GM06990 (cell line): Measurements from ENCODE around the gene HOXA3.

Experiments
- DNase-seq: peaks from one replicate; pipeline ENCODE4 v3.0.0-alpha.2; 2011; ENCODE audit not compliant: insufficient read length; ENCODE audit errors: extremely low read depth
- H3K27me3 ChIP-seq: replicated peaks from 2 replicates; pipeline ENCODE4 v1.6.0; 2011; ENCODE audit warnings: low read length; ENCODE audit not compliant: control insufficient read depth, insufficient read depth
- H3K36me3 ChIP-seq: 2 replicates; pipeline ENCODE4 v1.5.1; 2011; ENCODE audit warnings: low read length; ENCODE audit not compliant: control insufficient read depth, insufficient read depth
- H3K4me3 ChIP-seq: replicated peaks from 2 replicates; pipeline ENCODE4 v1.5.1; 2011; ENCODE audit warnings: low read depth, mild to moderate bottlenecking, control low read depth, low read length
- TF ChIP-seq, protein P1 (sequence below): IDR thresholded peaks from 2 replicates; pipeline ENCODE4 v1.5.1; 2011; ENCODE audit warnings: low read length, control low read depth, mild to moderate bottlenecking, inconsistent platforms; ENCODE audit not compliant: insufficient read depth, poor library complexity, severe bottlenecking

HOXA3 gene

DNA sequence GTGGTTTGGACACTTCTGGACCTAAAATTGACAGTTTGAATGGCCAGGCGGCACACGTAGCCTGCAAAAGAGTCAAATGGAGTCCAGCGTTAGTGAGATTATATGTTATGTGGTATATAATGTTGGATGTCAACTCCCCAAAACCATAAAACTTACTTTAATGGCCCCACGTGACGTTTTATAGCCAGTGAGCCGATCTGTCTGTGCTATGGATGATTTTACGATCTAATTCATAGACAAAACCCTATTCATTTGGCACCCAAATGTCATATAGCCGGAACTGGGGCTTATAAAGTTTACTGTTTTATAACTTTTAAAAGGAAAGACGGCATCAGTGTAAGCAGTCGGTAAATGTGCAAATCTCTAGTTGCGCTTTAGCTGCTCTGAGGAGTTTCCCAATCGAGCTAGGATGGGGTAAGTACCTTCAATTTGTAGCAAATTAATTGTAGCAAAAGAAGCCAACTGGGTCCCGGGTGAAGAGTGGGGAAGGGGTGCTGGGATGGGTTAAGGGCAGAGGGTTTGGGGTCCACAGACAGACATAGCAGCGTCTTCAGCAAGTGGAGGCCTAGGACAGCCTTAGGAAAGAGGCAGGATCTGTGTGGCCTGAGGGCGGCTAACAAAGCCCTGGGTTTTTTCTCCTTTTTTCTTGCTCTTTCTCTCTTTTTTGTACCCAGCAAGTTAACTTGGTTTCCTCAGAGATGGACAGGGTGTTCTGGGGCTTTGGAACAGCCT, 12.1 kb downstream of the HOXA3 start:
- Histone ChIP-seq H3K4me3 (no peak overlapping the region), H3K27me3 (no peaks in the 10 kb centered on the region), H3K36me3 (no peaks in the 10 kb centered on the region)
- DNase-seq, result no peak
- TF ChIP-seq, protein P1, sequence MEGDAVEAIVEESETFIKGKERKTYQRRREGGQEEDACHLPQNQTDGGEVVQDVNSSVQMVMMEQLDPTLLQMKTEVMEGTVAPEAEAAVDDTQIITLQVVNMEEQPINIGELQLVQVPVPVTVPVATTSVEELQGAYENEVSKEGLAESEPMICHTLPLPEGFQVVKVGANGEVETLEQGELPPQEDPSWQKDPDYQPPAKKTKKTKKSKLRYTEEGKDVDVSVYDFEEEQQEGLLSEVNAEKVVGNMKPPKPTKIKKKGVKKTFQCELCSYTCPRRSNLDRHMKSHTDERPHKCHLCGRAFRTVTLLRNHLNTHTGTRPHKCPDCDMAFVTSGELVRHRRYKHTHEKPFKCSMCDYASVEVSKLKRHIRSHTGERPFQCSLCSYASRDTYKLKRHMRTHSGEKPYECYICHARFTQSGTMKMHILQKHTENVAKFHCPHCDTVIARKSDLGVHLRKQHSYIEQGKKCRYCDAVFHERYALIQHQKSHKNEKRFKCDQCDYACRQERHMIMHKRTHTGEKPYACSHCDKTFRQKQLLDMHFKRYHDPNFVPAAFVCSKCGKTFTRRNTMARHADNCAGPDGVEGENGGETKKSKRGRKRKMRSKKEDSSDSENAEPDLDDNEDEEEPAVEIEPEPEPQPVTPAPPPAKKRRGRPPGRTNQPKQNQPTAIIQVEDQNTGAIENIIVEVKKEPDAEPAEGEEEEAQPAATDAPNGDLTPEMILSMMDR, result no peak

DNA sequence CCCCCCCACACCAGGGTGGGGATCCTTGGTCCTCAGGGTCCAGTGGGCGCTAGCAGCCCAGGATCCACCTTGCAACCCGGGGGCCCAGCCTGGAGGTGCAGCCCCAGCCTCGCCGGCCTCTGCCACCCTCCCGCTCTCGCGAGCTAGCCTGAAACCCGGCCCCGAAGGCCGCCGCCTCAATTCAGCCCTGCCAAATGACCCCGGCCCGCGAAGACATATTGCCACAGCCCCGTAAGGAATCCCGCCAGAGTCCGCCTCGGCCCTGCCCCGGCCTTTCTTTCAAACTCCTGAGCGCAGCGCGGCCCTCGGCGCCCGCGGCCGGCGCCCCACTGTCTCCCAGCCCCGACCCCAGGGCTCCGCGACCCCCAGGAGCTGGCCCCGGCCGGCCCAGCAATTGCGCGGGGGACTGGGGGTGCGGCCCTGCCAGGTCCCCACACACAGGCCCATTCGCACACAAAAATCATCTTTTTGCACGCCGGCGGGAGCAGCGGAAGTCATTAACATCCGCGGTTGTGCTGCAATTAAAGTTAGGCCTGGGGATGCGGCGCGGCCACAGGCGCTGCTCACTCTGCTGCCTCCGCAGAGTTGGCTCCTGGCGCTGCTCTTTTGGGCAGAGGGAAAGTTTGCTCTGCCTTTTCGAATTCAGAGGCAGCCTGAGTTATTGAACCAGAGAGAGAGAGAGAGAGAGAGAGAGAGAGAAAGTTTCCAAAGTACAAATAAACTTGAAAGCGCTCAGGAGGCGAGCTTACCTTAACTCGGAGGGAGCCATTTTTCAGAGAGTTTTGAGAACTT, 12.9 kb downstream of the HOXA3 start:
- no peaks in the 10 kb centered on the region for H3K27me3 ChIP-seq
- DNase-seq, result no peak
- no peaks in the 10 kb centered on the region for H3K36me3 ChIP-seq
- no peak overlapping the region for H3K4me3 ChIP-seq
- TF ChIP-seq, protein P1, result no peak

GRCh38 chr7:27138985-27139333, 13.4 kb downstream of the HOXA3 start:
- Histone ChIP-seq H3K27me3 (no peaks in the 10 kb centered on the region), H3K4me3 (no peak overlapping the region), H3K36me3 (no peaks in the 10 kb centered on the region)
- DNase-seq, result no peak
- TF ChIP-seq, protein P1, result no peak

GRCh38 chr7:27138472-27138871, 13.9 kb downstream of the HOXA3 start:
- no peak for DNase-seq
- Histone ChIP-seq H3K27me3 (no peaks in the 10 kb centered on the region), H3K36me3 (no peaks in the 10 kb centered on the region), H3K4me3 (no peak overlapping the region)
- TF ChIP-seq, protein P1, result no peak

DNA sequence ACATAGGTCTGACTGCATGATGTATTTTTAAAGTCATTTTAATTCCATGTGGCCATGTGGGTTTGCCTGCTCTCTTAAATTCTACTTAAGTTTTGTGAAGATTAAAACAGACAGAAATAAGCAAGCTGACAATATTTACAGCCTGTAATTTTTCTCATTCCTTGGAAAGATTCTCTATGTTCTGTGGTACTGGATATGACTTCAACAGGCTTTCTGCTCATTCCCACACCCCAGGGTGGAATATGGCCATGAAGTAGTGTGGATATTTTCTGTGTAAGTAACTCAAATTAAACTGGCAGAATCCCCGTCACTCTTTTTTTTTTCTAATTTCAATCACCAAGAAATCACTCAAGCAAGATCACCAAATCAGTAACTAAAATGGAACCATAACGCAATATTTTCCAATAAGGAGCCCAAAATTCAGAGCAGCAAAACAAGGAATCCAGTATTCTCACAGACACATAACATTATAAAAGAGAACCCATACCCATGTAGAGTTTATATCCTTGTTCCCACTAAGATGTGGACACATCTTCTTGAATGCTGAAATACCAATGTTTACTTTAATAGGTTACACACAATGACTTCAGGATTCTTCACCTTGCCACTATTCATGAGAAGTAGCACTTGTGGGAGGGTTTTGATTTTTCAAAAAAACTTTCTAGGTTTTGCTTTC, 14.6 kb downstream of the HOXA3 start:
- H3K36me3 ChIP-seq, result no peaks in the 10 kb centered on the region
- DNase-seq, result no peak
- H3K27me3 ChIP-seq, result no peaks in the 10 kb centered on the region
- TF ChIP-seq, protein P1, result no peak
- no peak overlapping the region for H3K4me3 ChIP-seq
